Measurements from ENCODE around the gene PLEKHG5.
A peak's percentile ranks its signal among the peaks of the same experiment; 100 is the strongest.
"Not testable (repeated sequence)": the region's sequence is repeated elsewhere in the genome, so short reads cannot be mapped to it uniquely, and the experiment has no call there.

PLEKHG5 gene

GRCh38 chr1:6440198-6441126, 51.0 kb downstream of the PLEKHG5 start:
- TF ChIP-seq CTCF (IDR thresholded peaks at IDR 0.05; ENCODE audit: poor library complexity, severe bottlenecking) = peak; percentile 33
- Histone ChIP-seq H3K4me1 (ENCODE audit: insufficient read depth, poor library complexity, severe bottlenecking) (no peaks in the 10 kb centered on the region), H3K27me3 (ENCODE audit: insufficient read depth, poor library complexity, severe bottlenecking) (no peaks in the 10 kb centered on the region), H3K27ac (ENCODE audit: poor library complexity, severe bottlenecking) (no peak overlapping the region), H3K4me3 (ENCODE audit: severe bottlenecking) (peak overlapping the region; percentile 14), H3K36me3 (ENCODE audit: low read depth) (no peaks in the 10 kb centered on the region), H3K9me3 (ENCODE audit: severe bottlenecking) (no peaks in the 10 kb centered on the region)
- DNase-seq (ENCODE audit: low spot score) (no peak), ATAC-seq (ENCODE audit: low read depth) (peak; percentile 75)

- peak; percentile 71 for ATAC-seq (ENCODE audit: low read depth)
- no peaks in the 10 kb centered on the region for H3K4me1 ChIP-seq (ENCODE audit: insufficient read depth, poor library complexity, severe bottlenecking)
- no peaks in the 10 kb centered on the region for H3K27me3 ChIP-seq (ENCODE audit: insufficient read depth, poor library complexity, severe bottlenecking)
- H3K9me3 ChIP-seq (ENCODE audit: severe bottlenecking) = no peaks in the 10 kb centered on the region
- no peak overlapping the region for H3K27ac ChIP-seq (ENCODE audit: poor library complexity, severe bottlenecking)
- H3K4me3 ChIP-seq (ENCODE audit: severe bottlenecking) = no peak overlapping the region
- DNase-seq (ENCODE audit: low spot score) = no peak
- H3K36me3 ChIP-seq (ENCODE audit: low read depth) = no peaks in the 10 kb centered on the region
- TF ChIP-seq CTCF (IDR thresholded peaks at IDR 0.05; ENCODE audit: poor library complexity, severe bottlenecking) = peak; percentile 85
These were observed 53.4 kb downstream of the PLEKHG5 start for GRCh38 chr1:6438047-6438525.

- not testable (repeated sequence) for H3K4me3 ChIP-seq (ENCODE audit: severe bottlenecking); H3K27me3 ChIP-seq (ENCODE audit: insufficient read depth, poor library complexity, severe bottlenecking); DNase-seq (ENCODE audit: low spot score); H3K4me1 ChIP-seq (ENCODE audit: insufficient read depth, poor library complexity, severe bottlenecking); H3K36me3 ChIP-seq (ENCODE audit: low read depth); H3K27ac ChIP-seq (ENCODE audit: poor library complexity, severe bottlenecking); H3K9me3 ChIP-seq (ENCODE audit: severe bottlenecking)
- ATAC-seq (ENCODE audit: low read depth) = peak; percentile 6; the same call in 1 of the 3 replicates
These were observed 54.3 kb downstream of the PLEKHG5 start for GRCh38 chr1:6437012-6437700.

- H3K36me3 ChIP-seq (ENCODE audit: low read depth); ATAC-seq (ENCODE audit: low read depth); DNase-seq (ENCODE audit: low spot score); H3K27me3 ChIP-seq (ENCODE audit: insufficient read depth, poor library complexity, severe bottlenecking); H3K4me1 ChIP-seq (ENCODE audit: insufficient read depth, poor library complexity, severe bottlenecking); H3K9me3 ChIP-seq (ENCODE audit: severe bottlenecking); H3K4me3 ChIP-seq (ENCODE audit: severe bottlenecking); H3K27ac ChIP-seq (ENCODE audit: poor library complexity, severe bottlenecking): not testable (repeated sequence)
These were observed 55.2 kb downstream of the PLEKHG5 start for GRCh38 chr1:6436277-6436676.

- Histone ChIP-seq H3K27ac (ENCODE audit: poor library complexity, severe bottlenecking) (no peak overlapping the region), H3K36me3 (ENCODE audit: low read depth) (no peaks in the 10 kb centered on the region), H3K27me3 (ENCODE audit: insufficient read depth, poor library complexity, severe bottlenecking) (no peaks in the 10 kb centered on the region), H3K4me1 (ENCODE audit: insufficient read depth, poor library complexity, severe bottlenecking) (no peaks in the 10 kb centered on the region), H3K9me3 (ENCODE audit: severe bottlenecking) (no peaks in the 10 kb centered on the region), H3K4me3 (ENCODE audit: severe bottlenecking) (no peak overlapping the region)
- no peak for TF ChIP-seq CTCF (IDR thresholded peaks at IDR 0.05; ENCODE audit: poor library complexity, severe bottlenecking)
- DNase-seq (ENCODE audit: low spot score) (no peak), ATAC-seq (ENCODE audit: low read depth) (no peak)
These were observed 55.9 kb downstream of the PLEKHG5 start for GRCh38 chr1:6435547-6435946.

All from RWPE2 (cell line).